ENCODE data around the gene HMGXB4.
"Not testable (repeated sequence)": the region's sequence is repeated elsewhere in the genome, so short reads cannot be mapped to it uniquely, and the experiment has no call there.

Gene HMGXB4

GRCh38 chr22:35257321-35258190 is at the start of gene HMGXB4:
Gene HMGXB4, plus strand, starts transcription at chr22:35257493. Its CDS starts 4,898 bp downstream, at chr22:35262391.
- DNase-seq: peak; percentile 76

GRCh38 chr22:35208003-35208402 is 49.3 kb upstream of the HMGXB4 start:
- no peak for DNase-seq

GRCh38 chr22:35209203-35209602 is 48.1 kb upstream of the HMGXB4 start:
- no peak for DNase-seq

- DNase-seq: peak; percentile 14
Observed at GRCh38 chr22:35212009-35212408, 45.3 kb upstream of the HMGXB4 start.

- DNase-seq: no peak
Observed at GRCh38 chr22:35212996-35213395, 44.3 kb upstream of the HMGXB4 start.

GRCh38 chr22:35214968-35215367 is 42.3 kb upstream of the HMGXB4 start:
- DNase-seq: no peak

- DNase-seq: no peak
Observed at GRCh38 chr22:35215993-35216392, 41.3 kb upstream of the HMGXB4 start.

GRCh38 chr22:35217527-35217926 is 39.8 kb upstream of the HMGXB4 start:
- no peak for DNase-seq

GRCh38 chr22:35218079-35218478 is 39.2 kb upstream of the HMGXB4 start:
- DNase-seq: no peak

GRCh38 chr22:35219012-35219411 is 38.3 kb upstream of the HMGXB4 start:
- peak; percentile 44 for DNase-seq

GRCh38 chr22:35220221-35220620 is 37.1 kb upstream of the HMGXB4 start:
- no peak for DNase-seq

GRCh38 chr22:35225010-35225409 is 32.3 kb upstream of the HMGXB4 start:
- DNase-seq: no peak

GRCh38 chr22:35226958-35227647 is 30.2 kb upstream of the HMGXB4 start:
- DNase-seq: no peak

- no peak for DNase-seq
Observed at GRCh38 chr22:35229865-35230264, 27.4 kb upstream of the HMGXB4 start.

- no peak for DNase-seq
Observed at GRCh38 chr22:35230417-35230816, 26.9 kb upstream of the HMGXB4 start.

- DNase-seq: no peak
Observed at GRCh38 chr22:35230839-35231584, 26.3 kb upstream of the HMGXB4 start.

GRCh38 chr22:35231585-35232084 is 25.7 kb upstream of the HMGXB4 start:
- DNase-seq: peak; percentile 20

- DNase-seq: not testable (repeated sequence)
Observed at GRCh38 chr22:35238749-35239148, 18.5 kb upstream of the HMGXB4 start.

GRCh38 chr22:35244507-35244906 is 12.8 kb upstream of the HMGXB4 start:
- DNase-seq: not testable (repeated sequence)

GRCh38 chr22:35250156-35250555 is 7.1 kb upstream of the HMGXB4 start:
- DNase-seq: no peak

- DNase-seq: no peak
Observed at GRCh38 chr22:35253946-35254345, 3.3 kb upstream of the HMGXB4 start.

GRCh38 chr22:35257002-35257320 is 332 bp upstream of the HMGXB4 start:
- DNase-seq: no peak
